Endothelial cell of umbilical vein (primary cell): ENCODE measurements around the gene MYBPC1.
"Not testable (repeated sequence)": the region's sequence is repeated elsewhere in the genome, so short reads cannot be mapped to it uniquely, and the experiment has no call there.

ENCODE experiments used
- CTCF ChIP-seq, 2 donors: IDR thresholded peaks; 1 replicate in 1 of 2; 2 replicates in 1 of 2; pipeline ENCODE4 v1.5.1; 2011; ENCODE audit warnings: low read length in 2 of 2, mild to moderate bottlenecking in 2 of 2, moderate library complexity in 2 of 2, control low read depth in 1 of 2, inconsistent platforms in 1 of 2, low read depth in 1 of 2; ENCODE audit not compliant: insufficient read depth in 1 of 2; ENCODE audit errors: extremely low read depth in 1 of 2
- EZH2 ChIP-seq: IDR thresholded peaks from 2 replicates; pipeline ENCODE4 v1.6.1; 2012; ENCODE audit warnings: borderline replicate concordance, low read depth, mild to moderate bottlenecking, moderate library complexity, low read length, inconsistent platforms; ENCODE audit not compliant: severe bottlenecking
- MAX ChIP-seq: IDR thresholded peaks from 2 replicates; pipeline ENCODE4 v1.6.1; 2011; ENCODE audit not compliant: insufficient read depth, insufficient read length
- POLR2A ChIP-seq: IDR thresholded peaks from 2 replicates; pipeline ENCODE4 v1.6.1; 2012; ENCODE audit warnings: low read depth, mild to moderate bottlenecking, control low read depth, low read length
- POLR2AphosphoS5 ChIP-seq: IDR thresholded peaks from 2 replicates; pipeline ENCODE4 v1.6.1; 2012; ENCODE audit warnings: low read depth, mild to moderate bottlenecking, control low read depth, low read length, moderate library complexity; ENCODE audit not compliant: insufficient read depth

GRCh38 chr12:101676497-101676896 is 81.7 kb downstream of the MYBPC1 start:
- not testable (repeated sequence) for TF ChIP-seq CTCF (IDR thresholded peaks at IDR 0.05; ENCODE audit: extremely low read depth in 1 of 2, insufficient read depth in 1 of 2, low read depth in 1 of 2, low read length in 2 of 2); MAX; POLR2A; POLR2AphosphoS5; EZH2
